Measurements from ENCODE around the gene B3GNT9.

DNA sequence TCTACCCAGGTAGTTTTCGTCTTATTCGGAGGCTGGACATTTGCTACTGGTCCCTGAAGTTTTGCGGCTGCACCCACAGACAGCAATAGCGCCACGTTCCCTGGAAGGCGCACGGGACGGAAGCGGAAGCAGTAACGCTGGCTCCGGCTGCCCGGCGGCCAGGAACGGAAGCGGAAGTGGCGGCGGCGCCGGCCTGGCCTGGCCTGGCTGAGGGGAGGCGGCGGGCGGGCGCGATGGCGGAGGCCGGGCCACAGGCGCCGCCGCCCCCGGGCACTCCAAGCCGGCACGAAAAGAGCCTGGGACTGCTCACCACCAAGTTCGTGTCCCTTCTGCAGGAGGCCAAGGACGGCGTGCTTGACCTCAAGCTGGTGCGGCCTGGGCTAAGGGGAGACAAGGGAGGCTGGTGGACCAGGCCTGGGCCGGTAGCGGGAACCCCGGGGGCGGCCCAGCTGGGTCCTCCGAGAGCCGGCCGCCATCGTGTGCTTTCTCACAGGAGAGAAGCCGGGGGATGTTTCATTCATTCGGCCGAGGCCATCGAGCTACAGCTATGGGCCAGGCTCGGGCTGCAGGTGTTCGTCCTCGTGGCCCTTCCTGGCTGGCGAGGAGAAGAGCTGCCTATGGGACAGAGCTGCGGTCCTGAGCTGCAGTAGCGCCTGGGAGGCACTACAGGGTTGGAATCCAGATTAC lies 41.3 kb upstream of the B3GNT9 start, which contains the start of gene E2F4:
- peak in 1 of 3 experiments; percentile 36 for TF ChIP-seq CTCF (IDR thresholded peaks at IDR 0.05)
- peak; percentile 41 for TF ChIP-seq POLR2A (IDR thresholded peaks at IDR 0.05; ENCODE audit: low read depth)
- peak; percentile 84 to 98 for TF ChIP-seq POLR2AphosphoS5 (IDR thresholded peaks at IDR 0.05)
